Putamen (tissue), 1 donor: ENCODE results near the gene SLC4A7.
A peak's percentile ranks its signal among the peaks of the same experiment; 100 is the strongest.
"Not testable (repeated sequence)": the region's sequence is repeated elsewhere in the genome, so short reads cannot be mapped to it uniquely, and the experiment has no call there.

Source experiments
- DNase-seq: peaks from one replicate; pipeline ENCODE4 v3.0.0-alpha.2; 2016; ENCODE audit warnings: low spot score

SLC4A7 gene

GRCh38 chr3:27484015-27484844, at the start of gene SLC4A7:
Gene SLC4A7, minus strand, starts transcription at chr3:27484384. Its CDS starts 258 bp downstream, at chr3:27484126.
- peak; percentile 97 for DNase-seq

- DNase-seq: no peak
Observed at GRCh38 chr3:27533261-27533607, 49.0 kb upstream of the SLC4A7 start.

- no peak for DNase-seq
Observed at GRCh38 chr3:27532426-27533260, 48.5 kb upstream of the SLC4A7 start.

GRCh38 chr3:27531193-27531751, 47.1 kb upstream of the SLC4A7 start:
- not testable (repeated sequence) for DNase-seq

DNA sequence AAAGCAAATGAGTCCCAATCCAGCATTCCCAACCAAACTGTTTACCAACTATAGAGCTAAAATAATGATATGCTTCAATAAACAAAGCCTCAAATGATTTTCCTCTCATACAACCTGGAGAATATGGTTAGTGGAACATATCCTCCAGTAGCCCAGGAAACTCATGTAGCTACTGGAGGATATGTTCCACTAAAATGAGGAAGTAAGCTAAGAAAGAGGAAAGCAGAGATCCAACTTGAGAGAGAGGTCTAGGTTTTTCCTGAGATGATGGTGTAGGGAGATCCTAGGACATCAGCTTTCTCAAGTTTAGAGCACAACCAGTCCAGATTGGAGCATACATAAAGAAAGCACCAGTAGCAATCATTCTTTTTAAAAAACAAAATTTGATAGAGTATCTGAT, 44.6 kb upstream of the SLC4A7 start:
- DNase-seq: no peak

GRCh38 chr3:27526614-27527315, 42.6 kb upstream of the SLC4A7 start:
- no peak for DNase-seq

DNA sequence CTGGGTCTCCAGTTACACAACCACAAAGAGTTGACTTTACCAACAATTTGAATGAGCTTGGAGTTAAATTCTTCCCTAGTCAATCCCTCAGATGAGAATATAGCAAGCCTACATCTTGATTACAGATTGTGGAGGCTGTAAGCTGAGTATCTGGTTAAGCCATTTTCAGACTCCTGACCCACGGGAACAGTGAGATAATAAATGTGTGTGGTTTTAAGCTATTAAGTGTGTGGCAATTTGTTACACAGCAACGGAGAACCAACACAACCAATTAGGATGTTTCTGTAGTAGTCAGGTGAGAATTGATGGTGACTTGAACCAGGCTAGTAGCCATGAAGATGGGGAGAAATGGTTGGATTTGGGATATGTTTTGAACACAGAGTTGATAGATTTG, 37.7 kb upstream of the SLC4A7 start:
- no peak for DNase-seq

DNA sequence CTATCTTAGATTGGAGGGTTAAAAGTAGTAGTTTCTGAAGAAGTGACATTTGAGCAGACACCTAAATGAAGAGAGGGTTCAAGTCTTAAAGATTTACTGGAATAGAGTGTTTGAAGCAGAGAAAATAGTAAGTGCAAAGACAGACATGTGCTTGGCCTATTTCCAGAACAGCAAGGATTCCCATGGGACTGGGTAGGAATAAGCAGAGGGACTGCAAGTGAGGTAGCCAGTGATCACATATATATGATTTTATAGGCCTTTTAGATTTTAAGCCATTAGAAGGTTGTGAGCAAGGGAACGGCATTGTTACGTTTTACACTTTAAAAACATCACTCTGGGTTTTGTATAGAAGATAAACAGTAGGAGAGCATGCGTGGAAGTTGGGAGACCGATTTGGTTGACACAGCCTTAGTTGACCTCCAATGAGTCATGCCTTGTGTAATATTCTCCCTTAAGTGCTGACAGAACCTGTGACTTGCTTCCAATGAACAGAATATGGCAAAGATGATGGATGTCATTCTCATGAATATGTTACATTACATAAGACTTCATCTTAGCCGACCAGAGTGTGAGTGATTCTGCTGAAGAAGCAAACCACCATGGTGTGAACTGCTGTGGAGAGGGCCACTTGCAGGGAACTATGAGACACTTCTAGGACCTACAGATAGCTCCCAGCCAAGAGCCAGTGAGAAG, 37.1 kb upstream of the SLC4A7 start:
- peak; percentile 62 for DNase-seq

- DNase-seq: no peak
Observed at GRCh38 chr3:27511724-27512422, 27.7 kb upstream of the SLC4A7 start.

- DNase-seq: no peak
Observed at GRCh38 chr3:27509376-27509775, 25.2 kb upstream of the SLC4A7 start.

GRCh38 chr3:27508424-27508823, 24.2 kb upstream of the SLC4A7 start:
- DNase-seq: no peak

DNA sequence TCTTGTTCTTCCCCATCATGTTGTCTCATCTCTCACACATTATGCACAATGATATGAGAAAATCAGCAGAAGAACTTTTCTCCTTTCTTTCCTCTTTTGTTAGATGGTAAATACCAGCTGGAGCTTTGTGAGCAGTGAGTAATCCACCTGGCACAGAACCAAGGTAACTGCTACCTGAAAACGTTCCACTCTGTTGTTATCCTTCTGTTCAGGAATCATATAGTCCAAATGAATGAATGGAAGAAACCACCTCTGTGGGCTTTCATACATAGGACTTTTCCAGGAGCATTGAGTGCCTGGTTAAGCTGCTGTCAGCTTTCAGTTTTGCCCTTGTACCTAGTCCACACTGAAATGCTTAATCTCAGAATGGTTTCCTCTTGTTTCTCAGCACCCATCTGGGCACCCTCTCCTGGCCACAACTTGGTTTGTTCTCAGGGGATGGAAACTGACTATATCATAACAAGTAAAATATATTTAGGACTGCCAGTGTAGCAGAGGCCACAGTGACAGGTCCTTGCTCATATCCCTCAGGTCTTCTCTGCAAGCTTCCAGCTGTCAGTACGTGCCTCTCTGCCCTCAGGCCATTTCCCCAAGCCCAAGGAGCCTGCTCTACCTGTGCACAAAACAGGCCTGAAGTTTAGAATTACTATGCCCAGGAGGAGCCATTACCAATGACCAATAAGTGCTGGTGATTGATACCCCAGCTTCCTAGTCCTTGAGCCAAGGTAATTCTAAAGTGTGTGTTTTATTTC, 23.5 kb upstream of the SLC4A7 start:
- no peak for DNase-seq

- no peak for DNase-seq
Observed at GRCh38 chr3:27507111-27507510, 22.9 kb upstream of the SLC4A7 start.

- no peak for DNase-seq
Observed at GRCh38 chr3:27504749-27505148, 20.6 kb upstream of the SLC4A7 start.

- no peak for DNase-seq
Observed at GRCh38 chr3:27503526-27503925, 19.3 kb upstream of the SLC4A7 start.

- DNase-seq: no peak
Observed at GRCh38 chr3:27501759-27502158, 17.6 kb upstream of the SLC4A7 start.

GRCh38 chr3:27500986-27501385, 16.8 kb upstream of the SLC4A7 start:
- DNase-seq: no peak

- DNase-seq: no peak
Observed at GRCh38 chr3:27500035-27500434, 15.9 kb upstream of the SLC4A7 start.

DNA sequence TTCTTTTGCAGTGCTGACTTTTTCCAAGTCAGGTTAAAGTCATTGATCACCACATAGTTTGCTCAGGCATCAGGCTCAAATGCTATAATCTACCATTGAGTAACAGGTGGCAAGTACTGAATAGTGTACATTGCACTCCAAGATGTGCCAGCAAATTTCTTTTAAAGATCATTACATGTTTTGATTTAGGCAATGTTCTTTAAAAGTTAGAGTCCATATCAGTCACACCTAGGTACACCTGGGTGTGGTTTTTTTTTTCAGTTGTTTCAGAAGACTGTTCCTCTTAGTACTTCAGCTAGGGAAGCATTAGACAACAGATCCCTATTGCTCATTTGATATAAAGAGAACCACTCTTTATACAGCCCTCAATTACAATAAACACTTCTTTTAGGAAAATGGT, 10.6 kb upstream of the SLC4A7 start:
- no peak for DNase-seq

GRCh38 chr3:27488821-27489220, 4.6 kb upstream of the SLC4A7 start:
- DNase-seq: no peak
